GM18505 (cell line): ENCODE measurements around the gene GAP43.

Experiments used
- ATAC-seq: cut with Tn5 transposase; IDR thresholded peaks from one replicate; pipeline ENCODE4 v1.9.1; 2021; ENCODE audit not compliant: unreplicated experiment
- POLR2A ChIP-seq: IDR thresholded peaks from 4 replicates; pipeline ENCODE4 v1.6.1; 2011; ENCODE audit warnings: borderline replicate concordance; ENCODE audit not compliant: insufficient read depth, insufficient read length; ENCODE audit errors: extremely low read depth

GAP43 gene

DNA sequence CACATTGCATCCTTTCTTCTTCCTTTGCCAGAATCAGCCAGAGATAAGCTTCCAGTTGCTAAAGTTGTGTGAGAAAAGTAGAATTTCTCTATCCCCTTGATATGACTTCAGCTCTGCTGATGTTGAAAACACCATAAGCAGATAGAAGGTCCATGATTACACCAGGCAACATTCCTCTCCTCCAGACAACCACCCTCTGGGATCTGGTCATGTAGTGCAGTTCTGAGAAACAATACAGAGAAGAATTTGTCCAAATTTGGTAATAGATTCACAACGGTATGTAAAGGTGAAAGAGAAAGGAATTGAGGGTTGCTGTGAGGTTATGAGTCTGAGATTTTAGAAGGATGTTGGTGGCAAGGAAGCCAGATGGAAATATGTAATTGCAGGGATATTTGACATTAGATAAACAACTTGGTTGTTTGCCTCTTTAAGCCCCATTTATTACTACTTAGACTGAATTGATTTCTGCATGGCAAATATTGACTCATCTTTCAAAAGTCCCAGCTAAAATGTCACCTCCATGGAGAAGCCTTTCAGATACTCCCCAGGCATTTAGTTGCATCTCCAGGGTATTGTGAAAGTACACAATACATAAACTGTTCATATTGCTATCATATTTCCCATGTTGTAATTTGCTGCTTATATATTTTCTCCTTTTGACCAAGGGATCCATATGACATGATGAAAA is 134.9 kb downstream of the GAP43 start:
- TF ChIP-seq POLR2A: no peak
- no peak for ATAC-seq

DNA sequence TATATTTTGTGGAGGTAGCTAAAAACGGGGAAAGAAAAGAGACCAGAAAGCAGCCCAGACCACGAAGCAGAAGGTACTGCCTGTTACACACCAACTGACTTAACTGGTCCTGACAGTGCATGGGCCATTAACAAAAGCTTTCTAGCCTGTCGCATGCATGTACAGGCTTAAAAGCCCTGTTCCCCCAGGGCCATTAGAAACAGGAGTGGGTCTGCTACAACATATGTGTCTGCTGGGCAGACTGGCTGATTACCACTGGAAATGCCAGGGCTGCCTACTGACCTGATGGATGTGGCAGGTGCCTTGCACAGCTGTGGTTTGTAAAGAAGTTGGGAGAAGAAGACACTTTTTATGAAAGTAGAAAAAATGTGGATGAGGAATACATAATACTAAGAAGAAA is 137.4 kb downstream of the GAP43 start:
- no peak for TF ChIP-seq POLR2A
- no peak for ATAC-seq

DNA sequence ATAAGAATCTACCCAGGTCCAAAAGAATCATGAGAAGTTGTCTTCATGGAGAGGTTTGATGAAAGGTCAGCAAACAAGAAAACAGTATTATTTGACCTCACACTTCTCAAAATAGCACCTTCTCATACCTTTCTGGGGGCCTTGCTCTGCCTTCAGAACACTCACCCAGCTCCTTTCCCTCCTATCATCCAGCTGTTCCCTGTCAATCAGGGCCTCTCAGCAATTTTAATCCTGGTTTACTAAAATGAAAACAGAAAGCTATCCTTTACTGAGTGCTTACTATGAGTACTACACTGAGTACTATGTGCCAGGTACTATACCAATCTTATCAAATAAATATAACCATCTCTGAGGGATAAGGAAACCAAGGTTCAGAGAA is 138.6 kb downstream of the GAP43 start:
- TF ChIP-seq POLR2A: no peak
- ATAC-seq: no peak

DNA sequence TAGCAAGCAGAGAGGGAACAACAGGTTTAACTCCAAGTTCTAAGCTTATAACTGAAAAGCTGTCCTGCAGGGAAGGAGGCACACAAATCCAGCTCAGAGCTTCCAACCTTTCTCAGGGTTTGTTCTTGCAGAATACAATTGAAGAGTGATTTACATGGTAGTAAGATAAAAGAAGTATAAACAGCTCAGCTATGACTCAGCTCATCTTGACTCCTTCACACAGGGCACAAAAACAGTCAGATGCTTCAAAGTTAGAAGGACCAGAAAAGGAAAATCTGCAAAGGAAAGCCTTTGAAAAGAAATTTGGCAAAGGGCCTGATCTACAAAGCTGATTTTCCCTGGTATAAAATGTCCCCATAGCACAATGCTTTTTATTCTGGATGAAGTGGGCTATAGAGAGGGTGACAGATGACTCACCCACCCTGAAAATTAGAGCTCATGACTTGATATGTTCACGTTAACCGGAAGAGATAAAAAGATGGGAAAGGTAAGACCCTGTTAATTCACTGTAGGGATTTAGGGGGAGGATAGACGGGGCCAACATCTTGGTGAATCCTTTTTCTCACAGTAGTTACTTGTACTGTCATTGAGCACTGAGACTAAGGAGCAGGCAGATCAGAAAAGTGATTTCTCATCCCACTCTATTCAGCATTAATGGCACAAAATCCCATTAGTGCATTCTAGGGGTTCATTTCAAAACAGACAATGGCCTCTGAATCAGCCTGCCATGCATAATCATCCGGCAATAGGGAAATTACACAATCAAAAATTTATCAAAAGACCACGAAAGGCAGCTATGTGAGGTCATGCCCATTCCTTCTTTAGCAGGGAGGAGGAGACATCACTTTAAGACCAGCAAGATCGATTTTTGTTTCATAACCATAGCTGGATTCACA is 143.5 kb downstream of the GAP43 start:
- ATAC-seq: no peak
- TF ChIP-seq POLR2A: no peak

DNA sequence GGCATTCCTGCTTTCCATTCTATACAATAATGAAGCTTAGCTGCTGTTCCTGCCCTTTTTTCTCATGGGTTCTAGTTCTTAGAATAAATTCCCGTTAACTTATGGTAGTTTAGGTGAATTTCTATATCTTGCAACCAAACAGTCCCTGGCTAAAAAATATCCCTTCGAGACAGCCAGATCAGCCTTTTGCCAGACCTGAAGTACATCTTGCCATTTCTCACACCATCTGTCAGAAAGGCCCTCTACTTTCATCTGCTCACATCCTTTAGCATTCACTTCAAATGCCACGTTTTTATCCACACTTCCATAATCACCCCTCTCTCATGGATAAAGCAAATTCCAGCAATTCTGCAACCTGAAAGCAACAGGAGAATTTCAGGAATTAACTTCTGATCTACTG is 145.4 kb downstream of the GAP43 start:
- no peak for TF ChIP-seq POLR2A
- ATAC-seq: no peak
